ENCODE measurements around the gene TREM1.

TREM1 gene

DNA sequence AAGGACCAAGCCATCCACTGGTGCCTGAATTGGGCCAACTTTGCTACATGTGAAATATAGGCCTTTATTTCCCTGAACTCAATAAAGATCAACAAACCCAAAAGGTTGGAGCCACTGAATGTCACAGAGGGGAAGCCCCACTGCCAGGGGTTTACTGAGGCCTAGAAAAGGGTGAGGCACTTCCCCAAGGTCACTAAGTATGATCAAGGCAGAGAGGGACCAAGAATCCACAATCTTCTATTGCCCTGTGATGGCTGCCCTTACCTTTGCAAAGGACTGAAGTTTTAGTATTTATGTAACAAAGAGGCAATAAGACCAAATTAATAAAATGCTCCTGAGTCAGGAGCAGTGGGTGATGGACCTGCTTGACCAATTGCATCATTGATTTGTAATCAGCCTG is 18.0 kb downstream of the TREM1 start:
- H3K27ac ChIP-seq (replicated peaks): no peak overlapping the region
- no peak for DNase-seq (ENCODE audit: low read depth in 1 of 2, low spot score in 1 of 2)
- H3K4me3 ChIP-seq (replicated peaks; ENCODE audit: insufficient read depth, low read length): no peak overlapping the region
- TF ChIP-seq GABPA (IDR thresholded peaks at IDR 0.05; ENCODE audit: low read depth): no peak
- TF ChIP-seq, protein P1, sequence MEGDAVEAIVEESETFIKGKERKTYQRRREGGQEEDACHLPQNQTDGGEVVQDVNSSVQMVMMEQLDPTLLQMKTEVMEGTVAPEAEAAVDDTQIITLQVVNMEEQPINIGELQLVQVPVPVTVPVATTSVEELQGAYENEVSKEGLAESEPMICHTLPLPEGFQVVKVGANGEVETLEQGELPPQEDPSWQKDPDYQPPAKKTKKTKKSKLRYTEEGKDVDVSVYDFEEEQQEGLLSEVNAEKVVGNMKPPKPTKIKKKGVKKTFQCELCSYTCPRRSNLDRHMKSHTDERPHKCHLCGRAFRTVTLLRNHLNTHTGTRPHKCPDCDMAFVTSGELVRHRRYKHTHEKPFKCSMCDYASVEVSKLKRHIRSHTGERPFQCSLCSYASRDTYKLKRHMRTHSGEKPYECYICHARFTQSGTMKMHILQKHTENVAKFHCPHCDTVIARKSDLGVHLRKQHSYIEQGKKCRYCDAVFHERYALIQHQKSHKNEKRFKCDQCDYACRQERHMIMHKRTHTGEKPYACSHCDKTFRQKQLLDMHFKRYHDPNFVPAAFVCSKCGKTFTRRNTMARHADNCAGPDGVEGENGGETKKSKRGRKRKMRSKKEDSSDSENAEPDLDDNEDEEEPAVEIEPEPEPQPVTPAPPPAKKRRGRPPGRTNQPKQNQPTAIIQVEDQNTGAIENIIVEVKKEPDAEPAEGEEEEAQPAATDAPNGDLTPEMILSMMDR (IDR thresholded peaks at IDR 0.05; ENCODE audit: insufficient read depth, low read length): no peak
- H3K27me3 ChIP-seq (ENCODE audit: insufficient read depth, poor library complexity, severe bottlenecking): no peaks in the 10 kb centered on the region

DNA sequence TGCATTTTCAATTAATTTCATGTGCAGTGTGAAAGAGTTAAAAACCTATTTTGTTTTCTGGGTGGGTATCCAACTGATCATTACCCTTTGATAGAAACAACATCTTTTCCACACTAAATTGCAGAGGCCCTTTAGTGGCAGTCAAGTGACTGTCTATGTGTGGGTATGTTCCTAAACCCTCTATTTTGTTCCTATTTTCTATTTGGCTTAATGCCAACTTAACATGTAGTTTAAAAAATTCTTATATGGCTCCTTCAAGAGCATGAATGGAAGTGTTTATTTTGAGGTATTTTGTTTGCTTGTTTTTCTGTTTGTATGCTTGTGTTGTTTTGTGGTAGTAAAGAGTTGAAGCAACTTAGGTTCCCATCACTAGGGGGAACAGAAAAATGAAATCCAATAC is 19.9 kb downstream of the TREM1 start:
- Histone ChIP-seq H3K27me3 (ENCODE audit: insufficient read depth, poor library complexity, severe bottlenecking) (no peaks in the 10 kb centered on the region), H3K4me3 (replicated peaks; ENCODE audit: insufficient read depth, low read length) (no peak overlapping the region), H3K27ac (replicated peaks) (no peak overlapping the region)
- TF ChIP-seq, protein P1 (IDR thresholded peaks at IDR 0.05; ENCODE audit: insufficient read depth, low read length): no peak
- TF ChIP-seq POLR2AphosphoS5 (IDR thresholded peaks at IDR 0.05; ENCODE audit: low read depth): no peak
- TF ChIP-seq, protein P2, sequence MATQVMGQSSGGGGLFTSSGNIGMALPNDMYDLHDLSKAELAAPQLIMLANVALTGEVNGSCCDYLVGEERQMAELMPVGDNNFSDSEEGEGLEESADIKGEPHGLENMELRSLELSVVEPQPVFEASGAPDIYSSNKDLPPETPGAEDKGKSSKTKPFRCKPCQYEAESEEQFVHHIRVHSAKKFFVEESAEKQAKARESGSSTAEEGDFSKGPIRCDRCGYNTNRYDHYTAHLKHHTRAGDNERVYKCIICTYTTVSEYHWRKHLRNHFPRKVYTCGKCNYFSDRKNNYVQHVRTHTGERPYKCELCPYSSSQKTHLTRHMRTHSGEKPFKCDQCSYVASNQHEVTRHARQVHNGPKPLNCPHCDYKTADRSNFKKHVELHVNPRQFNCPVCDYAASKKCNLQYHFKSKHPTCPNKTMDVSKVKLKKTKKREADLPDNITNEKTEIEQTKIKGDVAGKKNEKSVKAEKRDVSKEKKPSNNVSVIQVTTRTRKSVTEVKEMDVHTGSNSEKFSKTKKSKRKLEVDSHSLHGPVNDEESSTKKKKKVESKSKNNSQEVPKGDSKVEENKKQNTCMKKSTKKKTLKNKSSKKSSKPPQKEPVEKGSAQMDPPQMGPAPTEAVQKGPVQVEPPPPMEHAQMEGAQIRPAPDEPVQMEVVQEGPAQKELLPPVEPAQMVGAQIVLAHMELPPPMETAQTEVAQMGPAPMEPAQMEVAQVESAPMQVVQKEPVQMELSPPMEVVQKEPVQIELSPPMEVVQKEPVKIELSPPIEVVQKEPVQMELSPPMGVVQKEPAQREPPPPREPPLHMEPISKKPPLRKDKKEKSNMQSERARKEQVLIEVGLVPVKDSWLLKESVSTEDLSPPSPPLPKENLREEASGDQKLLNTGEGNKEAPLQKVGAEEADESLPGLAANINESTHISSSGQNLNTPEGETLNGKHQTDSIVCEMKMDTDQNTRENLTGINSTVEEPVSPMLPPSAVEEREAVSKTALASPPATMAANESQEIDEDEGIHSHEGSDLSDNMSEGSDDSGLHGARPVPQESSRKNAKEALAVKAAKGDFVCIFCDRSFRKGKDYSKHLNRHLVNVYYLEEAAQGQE (IDR thresholded peaks at IDR 0.05; ENCODE audit: insufficient replicate concordance, low read depth): no peak
- no peak for TF ChIP-seq SPI1 (IDR thresholded peaks at IDR 0.05; ENCODE audit: borderline replicate concordance, low read depth)
- no peak for TF ChIP-seq GABPA (IDR thresholded peaks at IDR 0.05; ENCODE audit: low read depth)
- no peak for DNase-seq (ENCODE audit: low read depth in 1 of 2, low spot score in 1 of 2)

DNA sequence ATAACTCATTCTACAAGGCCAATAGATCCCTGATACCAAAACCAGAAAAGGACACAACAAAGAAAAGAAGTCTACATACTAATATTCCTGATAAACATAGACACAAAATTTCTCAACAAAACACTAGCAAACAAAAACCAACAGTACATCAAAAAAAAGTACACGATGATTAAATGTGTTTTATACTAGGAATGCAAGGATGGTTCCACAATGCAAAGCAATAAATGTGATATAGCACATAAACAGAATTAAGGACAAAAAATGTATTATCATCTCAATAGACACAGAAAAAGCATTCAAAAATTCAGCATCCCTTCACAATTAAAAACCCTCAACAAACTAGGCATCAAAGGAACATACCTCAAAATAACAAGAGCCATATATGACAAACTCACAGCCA is 23.2 kb downstream of the TREM1 start:
- no peaks in the 10 kb centered on the region for H3K27me3 ChIP-seq (ENCODE audit: insufficient read depth, poor library complexity, severe bottlenecking)
- H3K27ac ChIP-seq (replicated peaks): no peak overlapping the region
- no peak overlapping the region for H3K4me3 ChIP-seq (replicated peaks; ENCODE audit: insufficient read depth, low read length)
- DNase-seq (ENCODE audit: low read depth in 1 of 2, low spot score in 1 of 2): no peak
- TF ChIP-seq GABPA (IDR thresholded peaks at IDR 0.05; ENCODE audit: low read depth) (no peak), POLR2AphosphoS5 (IDR thresholded peaks at IDR 0.05; ENCODE audit: low read depth) (no peak), SPI1 (IDR thresholded peaks at IDR 0.05; ENCODE audit: borderline replicate concordance, low read depth) (no peak)
- TF ChIP-seq, protein P1 (IDR thresholded peaks at IDR 0.05; ENCODE audit: insufficient read depth, low read length): no peak
- TF ChIP-seq, protein P2 (IDR thresholded peaks at IDR 0.05; ENCODE audit: insufficient replicate concordance, low read depth): no peak

DNA sequence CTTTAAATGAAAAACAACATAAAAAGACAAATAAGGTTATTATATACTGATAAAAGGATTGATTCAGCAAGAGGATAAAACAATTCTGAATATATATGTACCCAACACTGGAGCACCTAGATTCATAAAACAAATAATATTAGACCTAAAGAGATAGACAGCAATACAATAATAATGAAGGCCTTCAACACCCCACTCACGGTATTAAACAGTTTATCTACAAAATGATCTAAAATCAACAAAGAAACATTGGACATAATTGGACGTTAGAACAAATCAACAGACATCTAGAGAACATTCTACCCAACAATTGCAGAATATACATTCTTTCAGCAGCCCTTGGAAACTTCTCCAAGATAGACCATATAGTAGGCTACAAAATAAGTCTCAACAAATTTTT is 24.1 kb downstream of the TREM1 start:
- no peak overlapping the region for H3K27ac ChIP-seq (replicated peaks)
- no peaks in the 10 kb centered on the region for H3K27me3 ChIP-seq (ENCODE audit: insufficient read depth, poor library complexity, severe bottlenecking)
- no peak overlapping the region for H3K4me3 ChIP-seq (replicated peaks; ENCODE audit: insufficient read depth, low read length)
- no peak for TF ChIP-seq SPI1 (IDR thresholded peaks at IDR 0.05; ENCODE audit: borderline replicate concordance, low read depth)
- TF ChIP-seq, protein P2 (IDR thresholded peaks at IDR 0.05; ENCODE audit: insufficient replicate concordance, low read depth): no peak
- TF ChIP-seq GABPA (IDR thresholded peaks at IDR 0.05; ENCODE audit: low read depth): no peak
- TF ChIP-seq POLR2AphosphoS5 (IDR thresholded peaks at IDR 0.05; ENCODE audit: low read depth): no peak
- TF ChIP-seq, protein P1 (IDR thresholded peaks at IDR 0.05; ENCODE audit: insufficient read depth, low read length): no peak
- no peak for DNase-seq (ENCODE audit: low read depth in 1 of 2, low spot score in 1 of 2)

Data from HL-60 (cell line).